ENCODE data around the gene PPIP5K1.

Gene PPIP5K1

GRCh38 chr15:43527016-43527801 is 62.8 kb downstream of the PPIP5K1 start:
- peaks cover 16% of the 10 kb centered on the region for H3K4me1 ChIP-seq (ENCODE audit: insufficient read depth, low read length)
- H3K4me3 ChIP-seq (ENCODE audit: low read length) = no peak overlapping the region
- H3K27me3 ChIP-seq (ENCODE audit: insufficient read depth, low read length) = no peaks in the 10 kb centered on the region
- no peak overlapping the region for H3K27ac ChIP-seq (ENCODE audit: low read depth, low read length)
- H3K9me3 ChIP-seq (ENCODE audit: insufficient read depth, low read depth, low read length) = no peaks in the 10 kb centered on the region
- H3K36me3 ChIP-seq (ENCODE audit: insufficient read depth, low read length) = 0 out of 2 replicates have a peak, but pooled peaks cover under 1% of the 10 kb centered on the region
- H3K9ac ChIP-seq (ENCODE audit: low read depth, low read length) = no peak overlapping the region
- WGBS = 92% methylated on average over 8 of the region's 9 CpGs

- 0 out of 2 replicates have a peak, but pooled peaks cover 6% of the 10 kb centered on the region for H3K36me3 ChIP-seq (ENCODE audit: insufficient read depth, low read length)
- no peak overlapping the region for H3K27ac ChIP-seq (ENCODE audit: low read depth, low read length)
- 91% methylated on average over 11 of the region's 11 CpGs for WGBS
Measured at GRCh38 chr15:43526261-43526930, 63.6 kb downstream of the PPIP5K1 start.

GRCh38 chr15:43525131-43525530 is 64.9 kb downstream of the PPIP5K1 start:
- Histone ChIP-seq H3K36me3 (ENCODE audit: insufficient read depth, low read length) (0 out of 2 replicates have a peak, but pooled peaks cover 6% of the 10 kb centered on the region), H3K4me3 (ENCODE audit: low read length) (no peak overlapping the region), H3K27me3 (ENCODE audit: insufficient read depth, low read length) (peaks cover 6% of the 10 kb centered on the region), H3K9me3 (ENCODE audit: insufficient read depth, low read depth, low read length) (no peaks in the 10 kb centered on the region), H3K4me1 (ENCODE audit: insufficient read depth, low read length) (0 out of 2 replicates have a peak, but pooled peaks cover under 1% of the 10 kb centered on the region), H3K27ac (ENCODE audit: low read depth, low read length) (no peak overlapping the region), H3K9ac (ENCODE audit: low read depth, low read length) (no peak overlapping the region)
- 89% methylated on average over 4 of the region's 4 CpGs for WGBS

More at GRCh38 chr15:43526261-43526930, 63.6 kb downstream of the PPIP5K1 start:
- H3K27me3 ChIP-seq (ENCODE audit: insufficient read depth, low read length) = no peaks in the 10 kb centered on the region
- peaks cover 13% of the 10 kb centered on the region for H3K4me1 ChIP-seq (ENCODE audit: insufficient read depth, low read length)
- H3K9me3 ChIP-seq (ENCODE audit: insufficient read depth, low read depth, low read length) = no peaks in the 10 kb centered on the region
- H3K4me3 ChIP-seq (ENCODE audit: low read length) = no peak overlapping the region
- H3K9ac ChIP-seq (ENCODE audit: low read depth, low read length) = no peak overlapping the region

- Histone ChIP-seq H3K36me3 (ENCODE audit: insufficient read depth, low read length) (0 out of 2 replicates have a peak, but pooled peaks cover 6% of the 10 kb centered on the region), H3K9me3 (ENCODE audit: insufficient read depth, low read depth, low read length) (no peaks in the 10 kb centered on the region), H3K27me3 (ENCODE audit: insufficient read depth, low read length) (peaks cover 14% of the 10 kb centered on the region), H3K4me1 (ENCODE audit: insufficient read depth, low read length) (no peaks in the 10 kb centered on the region), H3K27ac (ENCODE audit: low read depth, low read length) (no peak overlapping the region), H3K9ac (ENCODE audit: low read depth, low read length) (no peak overlapping the region), H3K4me3 (ENCODE audit: low read length) (no peak overlapping the region)
- 94% methylated on average over 4 of the region's 4 CpGs for WGBS
Measured at GRCh38 chr15:43524254-43524845, 65.7 kb downstream of the PPIP5K1 start.

- WGBS = 91% methylated on average over 7 of the region's 7 CpGs
- Histone ChIP-seq H3K9me3 (ENCODE audit: insufficient read depth, low read depth, low read length) (no peaks in the 10 kb centered on the region), H3K4me3 (ENCODE audit: low read length) (no peak overlapping the region), H3K27ac (ENCODE audit: low read depth, low read length) (no peak overlapping the region), H3K9ac (ENCODE audit: low read depth, low read length) (no peak overlapping the region), H3K4me1 (ENCODE audit: insufficient read depth, low read length) (peaks cover 6% of the 10 kb centered on the region), H3K27me3 (ENCODE audit: insufficient read depth, low read length) (peaks cover 21% of the 10 kb centered on the region), H3K36me3 (ENCODE audit: insufficient read depth, low read length) (0 out of 2 replicates have a peak, but pooled peaks cover 6% of the 10 kb centered on the region)
Measured at GRCh38 chr15:43523646-43524045, 66.4 kb downstream of the PPIP5K1 start.

- H3K27ac ChIP-seq (ENCODE audit: low read depth, low read length) = no peak overlapping the region
- no peak overlapping the region for H3K9ac ChIP-seq (ENCODE audit: low read depth, low read length)
- H3K9me3 ChIP-seq (ENCODE audit: insufficient read depth, low read depth, low read length) = no peaks in the 10 kb centered on the region
- H3K27me3 ChIP-seq (ENCODE audit: insufficient read depth, low read length) = peaks cover 33% of the 10 kb centered on the region
- no peak overlapping the region for H3K4me3 ChIP-seq (ENCODE audit: low read length)
- 91% methylated on average over 9 of the region's 9 CpGs for WGBS
- 0 out of 2 replicates have a peak, but pooled peaks cover 6% of the 10 kb centered on the region for H3K36me3 ChIP-seq (ENCODE audit: insufficient read depth, low read length)
- peaks cover 6% of the 10 kb centered on the region for H3K4me1 ChIP-seq (ENCODE audit: insufficient read depth, low read length)
Measured at GRCh38 chr15:43522247-43522646, 67.8 kb downstream of the PPIP5K1 start.

GRCh38 chr15:43521419-43521818 is 68.6 kb downstream of the PPIP5K1 start:
- peaks cover 42% of the 10 kb centered on the region for H3K27me3 ChIP-seq (ENCODE audit: insufficient read depth, low read length)
- 0 out of 2 replicates have a peak, but pooled peaks cover 6% of the 10 kb centered on the region for H3K36me3 ChIP-seq (ENCODE audit: insufficient read depth, low read length)
- H3K4me1 ChIP-seq (ENCODE audit: insufficient read depth, low read length) = peaks cover 14% of the 10 kb centered on the region
- no peak overlapping the region for H3K4me3 ChIP-seq (ENCODE audit: low read length)
- H3K9me3 ChIP-seq (ENCODE audit: insufficient read depth, low read depth, low read length) = no peaks in the 10 kb centered on the region
- no peak overlapping the region for H3K9ac ChIP-seq (ENCODE audit: low read depth, low read length)
- 95% methylated on average over 11 of the region's 11 CpGs for WGBS
- H3K27ac ChIP-seq (ENCODE audit: low read depth, low read length) = no peak overlapping the region

GRCh38 chr15:43520138-43520537 is 69.9 kb downstream of the PPIP5K1 start:
- Histone ChIP-seq H3K36me3 (ENCODE audit: insufficient read depth, low read length) (0 out of 2 replicates have a peak, but pooled peaks cover 6% of the 10 kb centered on the region), H3K9me3 (ENCODE audit: insufficient read depth, low read depth, low read length) (no peaks in the 10 kb centered on the region), H3K27ac (ENCODE audit: low read depth, low read length) (no peak overlapping the region), H3K9ac (ENCODE audit: low read depth, low read length) (no peak overlapping the region), H3K4me1 (ENCODE audit: insufficient read depth, low read length) (peaks cover 22% of the 10 kb centered on the region), H3K4me3 (ENCODE audit: low read length) (no peak overlapping the region), H3K27me3 (ENCODE audit: insufficient read depth, low read length) (peaks cover 46% of the 10 kb centered on the region)
- WGBS = 90% methylated on average over 2 of the region's 2 CpGs

- peak overlapping the region; percentile 62; the same call in 1 of the 2 replicates for H3K4me3 ChIP-seq (ENCODE audit: low read length)
Measured at GRCh38 chr15:43519196-43519595, 70.8 kb downstream of the PPIP5K1 start.

GRCh38 chr15:43518197-43518761 is 71.7 kb downstream of the PPIP5K1 start:
- H3K36me3 ChIP-seq (ENCODE audit: insufficient read depth, low read length) = 0 out of 2 replicates have a peak, but pooled peaks cover 6% of the 10 kb centered on the region
- peaks cover 27% of the 10 kb centered on the region for H3K4me1 ChIP-seq (ENCODE audit: insufficient read depth, low read length)
- H3K27me3 ChIP-seq (ENCODE audit: insufficient read depth, low read length) = peaks cover 46% of the 10 kb centered on the region
- peak overlapping the region; percentile 62 for H3K4me3 ChIP-seq (ENCODE audit: low read length)
- peak overlapping the region; percentile 44 for H3K9ac ChIP-seq (ENCODE audit: low read depth, low read length)
- H3K27ac ChIP-seq (ENCODE audit: low read depth, low read length) = no peak overlapping the region
- WGBS = under 1% methylated on average over 18 of the region's 18 CpGs
- no peaks in the 10 kb centered on the region for H3K9me3 ChIP-seq (ENCODE audit: insufficient read depth, low read depth, low read length)

More at GRCh38 chr15:43519196-43519595, 70.8 kb downstream of the PPIP5K1 start:
- no peak overlapping the region for H3K9ac ChIP-seq (ENCODE audit: low read depth, low read length)
- no peak overlapping the region for H3K27ac ChIP-seq (ENCODE audit: low read depth, low read length)
- H3K36me3 ChIP-seq (ENCODE audit: insufficient read depth, low read length) = 0 out of 2 replicates have a peak, but pooled peaks cover 6% of the 10 kb centered on the region
- H3K4me1 ChIP-seq (ENCODE audit: insufficient read depth, low read length) = peaks cover 25% of the 10 kb centered on the region
- WGBS = 68% methylated on average over 2 of the region's 2 CpGs
- H3K27me3 ChIP-seq (ENCODE audit: insufficient read depth, low read length) = peaks cover 46% of the 10 kb centered on the region
- H3K9me3 ChIP-seq (ENCODE audit: insufficient read depth, low read depth, low read length) = no peaks in the 10 kb centered on the region

Measured in HUES64 (cell line).